RWPE1 (cell line): ENCODE measurements around the gene XBP1.

ENCODE experiments used
- CTCF ChIA-PET: fragments of 350-600 bp; sonication (Branson Sonifier 250); formaldehyde crosslinking; extraction: SDS; loops from one replicate; lab custom pipeline; 2021; lab: Yijun Ruan, JAX
- POLR2A ChIA-PET: fragments of 400-600 bp; formaldehyde crosslinking; extraction: SDS; loops from one replicate; lab custom pipeline; 2020; ENCODE audit warnings: antibody characterized with exemption; ENCODE audit not compliant: low non-redundant PET; lab: Yijun Ruan, JAX
- DNase-seq: peaks from one replicate; pipeline ENCODE4 v3.0.0; 2012; ENCODE audit warnings: low spot score
- H3K27ac ChIP-seq: fragments of 450-650 bp; 2 replicates; pipeline ENCODE4 v1.5.1; 2017
- TF ChIP-seq, protein P1 (sequence below): fragments of 450-650 bp; conservative IDR thresholded peaks from 2 replicates; pipeline ENCODE4 v1.5.1; 2017; ENCODE audit warnings: low read depth, mild to moderate bottlenecking

Gene XBP1

DNA sequence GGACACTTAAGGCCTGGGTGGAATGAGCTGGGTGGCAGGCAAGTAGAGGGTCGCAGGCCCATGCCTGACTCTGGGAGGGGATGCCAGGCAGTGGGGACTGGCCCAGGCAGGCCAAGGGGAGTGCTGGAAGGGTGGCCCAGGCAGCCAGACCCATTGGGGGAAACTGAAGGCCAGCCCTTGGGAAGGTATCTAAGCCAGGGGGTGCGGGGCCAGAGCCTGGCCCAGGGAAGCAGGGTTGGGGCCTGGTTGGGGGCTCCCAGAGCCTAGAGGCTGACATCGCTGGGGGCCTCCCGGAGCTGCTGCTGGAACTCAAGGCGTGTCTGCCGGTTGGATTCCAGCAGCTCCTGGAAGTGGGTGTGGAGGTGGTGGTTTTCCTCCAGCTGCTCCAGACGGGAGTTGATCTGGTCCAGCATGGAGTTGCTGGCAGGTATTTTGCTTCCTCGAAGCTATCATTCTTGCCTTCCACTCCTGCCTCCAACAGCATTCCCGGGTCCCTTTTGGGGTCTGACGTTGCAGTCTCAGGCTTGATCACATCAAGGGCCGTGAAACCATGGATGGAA, 35.3 kb upstream of the XBP1 start:
- CTCF ChIA-PET: no interaction called here
- POLR2A ChIA-PET: no interaction called here
- H3K27ac ChIP-seq: no peak overlapping the region
- no peak for DNase-seq
- TF ChIP-seq, protein P1, sequence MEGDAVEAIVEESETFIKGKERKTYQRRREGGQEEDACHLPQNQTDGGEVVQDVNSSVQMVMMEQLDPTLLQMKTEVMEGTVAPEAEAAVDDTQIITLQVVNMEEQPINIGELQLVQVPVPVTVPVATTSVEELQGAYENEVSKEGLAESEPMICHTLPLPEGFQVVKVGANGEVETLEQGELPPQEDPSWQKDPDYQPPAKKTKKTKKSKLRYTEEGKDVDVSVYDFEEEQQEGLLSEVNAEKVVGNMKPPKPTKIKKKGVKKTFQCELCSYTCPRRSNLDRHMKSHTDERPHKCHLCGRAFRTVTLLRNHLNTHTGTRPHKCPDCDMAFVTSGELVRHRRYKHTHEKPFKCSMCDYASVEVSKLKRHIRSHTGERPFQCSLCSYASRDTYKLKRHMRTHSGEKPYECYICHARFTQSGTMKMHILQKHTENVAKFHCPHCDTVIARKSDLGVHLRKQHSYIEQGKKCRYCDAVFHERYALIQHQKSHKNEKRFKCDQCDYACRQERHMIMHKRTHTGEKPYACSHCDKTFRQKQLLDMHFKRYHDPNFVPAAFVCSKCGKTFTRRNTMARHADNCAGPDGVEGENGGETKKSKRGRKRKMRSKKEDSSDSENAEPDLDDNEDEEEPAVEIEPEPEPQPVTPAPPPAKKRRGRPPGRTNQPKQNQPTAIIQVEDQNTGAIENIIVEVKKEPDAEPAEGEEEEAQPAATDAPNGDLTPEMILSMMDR: no peak

DNA sequence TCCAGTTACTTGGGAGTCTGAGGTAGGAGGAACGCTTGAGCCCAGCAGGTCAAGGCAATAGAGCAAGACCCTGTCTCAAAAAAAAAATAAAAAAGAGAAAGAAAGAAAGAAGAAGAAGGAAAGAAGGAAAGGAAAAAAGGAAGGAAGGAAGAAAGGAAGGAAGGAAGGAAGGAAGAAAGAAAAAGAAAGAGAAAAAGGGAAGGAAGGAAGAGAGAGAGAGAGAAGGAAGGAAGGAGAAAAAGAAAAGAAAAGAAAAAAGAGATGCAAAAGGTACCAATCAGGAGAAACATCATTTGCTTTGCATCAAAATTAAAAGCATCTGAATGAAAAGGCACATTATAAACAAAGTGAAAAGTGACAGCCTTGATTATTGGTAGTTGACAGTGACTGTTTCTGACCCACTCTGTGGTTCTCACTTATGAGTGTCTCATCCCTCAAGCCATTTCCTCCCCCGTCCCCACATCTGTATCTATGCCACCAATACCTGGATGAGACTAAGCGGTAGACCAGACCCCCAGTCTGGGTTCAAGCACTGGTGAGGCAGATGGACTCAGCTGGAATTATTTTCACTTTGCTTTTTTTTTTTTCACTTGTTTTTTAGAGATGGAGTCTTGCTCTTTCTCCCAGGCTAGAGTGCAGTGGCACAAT, 33.0 kb upstream of the XBP1 start:
- no peak for DNase-seq
- TF ChIP-seq, protein P1: no peak
- ChIA-PET POLR2A (no interaction called here), CTCF (no interaction called here)
- H3K27ac ChIP-seq: no peak overlapping the region

DNA sequence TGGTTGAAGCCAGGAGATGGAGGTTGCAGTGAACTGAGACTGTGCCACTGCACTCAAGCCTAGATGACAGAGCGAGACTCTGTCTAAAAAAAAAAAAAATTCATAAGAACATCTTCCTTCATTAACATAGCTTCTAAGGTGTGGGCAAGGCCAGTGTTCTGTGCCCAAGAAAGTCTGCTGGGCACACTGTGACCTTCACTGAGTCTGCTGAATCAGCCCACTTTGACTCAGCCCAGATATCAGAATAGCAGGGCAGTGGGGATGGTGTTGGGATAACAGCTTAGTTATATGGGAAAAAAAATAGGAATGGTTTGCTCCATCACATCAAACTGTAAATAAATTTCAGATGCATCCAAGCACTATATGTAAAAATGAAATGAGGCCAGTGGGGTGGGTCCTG, 32.4 kb upstream of the XBP1 start:
- no peak overlapping the region for H3K27ac ChIP-seq
- ChIA-PET CTCF (no interaction called here), POLR2A (no interaction called here)
- DNase-seq: no peak
- TF ChIP-seq, protein P1: no peak

DNA sequence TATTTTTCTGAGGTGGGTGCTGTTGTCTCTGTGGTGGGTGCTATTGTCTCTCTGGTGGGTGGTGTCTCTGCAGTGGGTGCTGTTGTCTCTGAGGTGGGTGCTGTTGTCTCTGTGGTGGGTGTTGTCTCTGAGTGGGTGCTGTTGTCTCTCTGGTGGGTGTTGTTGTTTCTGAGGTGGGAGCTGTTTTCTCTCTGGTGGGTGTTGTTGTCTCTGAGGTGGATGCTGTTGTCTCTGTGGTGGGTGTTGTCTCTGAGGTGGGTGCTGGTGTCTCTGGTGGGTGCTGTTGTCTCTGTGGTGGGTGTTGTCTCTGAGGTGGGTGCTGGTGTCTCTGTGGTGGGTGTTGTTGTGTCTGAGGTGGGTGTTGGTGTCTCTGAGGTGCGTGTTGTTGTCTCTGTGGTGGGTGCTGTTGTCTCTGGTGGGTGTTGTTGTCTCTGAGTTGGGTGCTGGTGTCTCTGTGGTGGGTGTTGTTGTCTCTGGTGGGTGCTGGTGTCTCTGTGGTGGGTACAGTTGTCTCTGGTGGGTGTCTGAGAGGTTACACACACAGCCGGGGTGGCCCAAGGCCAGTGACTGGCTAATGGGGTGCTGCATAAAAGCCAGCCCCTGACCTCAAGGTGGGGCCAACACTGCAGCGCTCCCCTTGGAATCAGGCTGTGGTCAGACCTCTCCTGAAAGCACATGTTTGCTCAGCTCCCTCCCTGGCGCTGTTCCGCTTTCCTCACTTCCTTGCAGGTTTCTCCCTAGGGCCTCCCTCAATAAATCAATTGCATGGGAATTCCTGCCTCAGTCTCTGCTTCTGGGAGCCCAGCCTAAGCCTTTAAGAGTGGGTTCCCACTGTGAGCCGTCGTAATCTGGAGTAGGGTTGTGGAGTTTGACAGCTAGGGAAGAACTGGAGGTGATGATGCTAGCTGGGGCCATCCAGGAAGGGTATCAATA, 31.0 kb upstream of the XBP1 start:
- ChIA-PET POLR2A (no interaction called here), CTCF (interaction anchor here (1.7 to 2.9 kb wide), 2 partner anchors 231 to 414 kb away, joined by 3 to 21 read pairs; no protein-coding TSS in a partner anchor)
- TF ChIP-seq, protein P1: no peak
- no peak overlapping the region for H3K27ac ChIP-seq
- DNase-seq: no peak

DNA sequence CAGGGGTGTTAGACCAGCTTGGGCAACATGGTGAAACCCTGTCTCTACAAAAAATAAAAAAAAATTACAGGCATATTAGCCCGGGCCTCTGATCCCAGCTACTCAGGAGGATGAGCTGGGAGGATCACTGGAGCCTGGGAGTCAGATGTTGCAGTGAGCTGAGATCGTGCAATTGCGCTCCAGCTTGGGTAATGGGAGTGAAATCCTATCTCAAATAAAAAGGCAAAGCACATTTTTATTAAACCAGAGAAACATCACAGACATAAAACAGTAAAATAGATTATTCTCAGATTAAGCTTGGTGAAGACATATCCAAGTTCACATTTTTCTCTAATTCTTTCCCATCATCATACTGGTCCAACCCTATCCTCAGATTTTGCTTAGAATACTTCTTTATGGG, 30.1 kb upstream of the XBP1 start:
- no peak overlapping the region for H3K27ac ChIP-seq
- no peak for DNase-seq
- TF ChIP-seq, protein P1: no peak
- POLR2A ChIA-PET: interaction anchor here (0.6 kb wide), 1 partner anchor 79 kb away, joined by 5 read pairs; no protein-coding TSS in a partner anchor
- CTCF ChIA-PET: interaction anchor here (1.7 to 2.9 kb wide), 2 partner anchors 230 to 415 kb away, joined by 3 to 21 read pairs; no protein-coding TSS in a partner anchor
